22Rv1 (cell line): Measurements from ENCODE around the gene CSMD2.

ENCODE experiments used
- H3K27ac ChIP-seq: fragments of 450-650 bp; 2 replicates; pipeline ENCODE4 v1.5.1; 2017
- ZFX ChIP-seq: fragments of 450-650 bp; IDR thresholded peaks from 2 replicates; pipeline ENCODE4 v1.6.1; 2017; ENCODE audit warnings: antibody characterized with exemption, borderline replicate concordance
- TF ChIP-seq, protein P1 (sequence below): fragments of 450-650 bp; IDR thresholded peaks from 2 replicates; pipeline ENCODE4 v1.5.1; 2017; ENCODE audit warnings: mild to moderate bottlenecking

CSMD2 gene

DNA sequence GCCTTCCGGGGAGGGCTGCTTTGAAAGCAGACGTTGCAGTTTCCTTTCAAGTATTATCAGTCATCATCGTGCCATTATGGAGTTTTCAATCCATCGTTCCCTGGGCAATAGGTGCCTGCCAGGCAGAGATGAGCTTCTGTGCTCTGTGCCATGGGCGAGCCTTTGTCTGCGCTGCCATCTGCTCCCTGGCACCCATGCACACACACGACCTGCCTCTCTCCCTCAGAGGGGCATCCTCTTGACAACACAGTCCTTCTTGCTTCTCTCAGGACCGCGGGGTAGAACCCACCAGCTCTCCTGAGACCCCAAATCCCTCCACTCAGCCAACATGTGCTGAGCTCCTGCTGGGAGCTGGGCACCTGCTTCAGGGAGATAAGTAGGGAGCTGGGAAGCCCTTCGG, 151.9 kb downstream of the CSMD2 start:
- TF ChIP-seq, protein P1, sequence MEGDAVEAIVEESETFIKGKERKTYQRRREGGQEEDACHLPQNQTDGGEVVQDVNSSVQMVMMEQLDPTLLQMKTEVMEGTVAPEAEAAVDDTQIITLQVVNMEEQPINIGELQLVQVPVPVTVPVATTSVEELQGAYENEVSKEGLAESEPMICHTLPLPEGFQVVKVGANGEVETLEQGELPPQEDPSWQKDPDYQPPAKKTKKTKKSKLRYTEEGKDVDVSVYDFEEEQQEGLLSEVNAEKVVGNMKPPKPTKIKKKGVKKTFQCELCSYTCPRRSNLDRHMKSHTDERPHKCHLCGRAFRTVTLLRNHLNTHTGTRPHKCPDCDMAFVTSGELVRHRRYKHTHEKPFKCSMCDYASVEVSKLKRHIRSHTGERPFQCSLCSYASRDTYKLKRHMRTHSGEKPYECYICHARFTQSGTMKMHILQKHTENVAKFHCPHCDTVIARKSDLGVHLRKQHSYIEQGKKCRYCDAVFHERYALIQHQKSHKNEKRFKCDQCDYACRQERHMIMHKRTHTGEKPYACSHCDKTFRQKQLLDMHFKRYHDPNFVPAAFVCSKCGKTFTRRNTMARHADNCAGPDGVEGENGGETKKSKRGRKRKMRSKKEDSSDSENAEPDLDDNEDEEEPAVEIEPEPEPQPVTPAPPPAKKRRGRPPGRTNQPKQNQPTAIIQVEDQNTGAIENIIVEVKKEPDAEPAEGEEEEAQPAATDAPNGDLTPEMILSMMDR: no peak
- TF ChIP-seq ZFX: no peak

GRCh38 chr1:34009340-34009985, 155.6 kb downstream of the CSMD2 start:
- H3K27ac ChIP-seq: no peak overlapping the region
- TF ChIP-seq, protein P1: no peak
- TF ChIP-seq ZFX: no peak

More for the DNA sequence above, 151.9 kb downstream of the CSMD2 start:
- H3K27ac ChIP-seq: no peak overlapping the region

DNA sequence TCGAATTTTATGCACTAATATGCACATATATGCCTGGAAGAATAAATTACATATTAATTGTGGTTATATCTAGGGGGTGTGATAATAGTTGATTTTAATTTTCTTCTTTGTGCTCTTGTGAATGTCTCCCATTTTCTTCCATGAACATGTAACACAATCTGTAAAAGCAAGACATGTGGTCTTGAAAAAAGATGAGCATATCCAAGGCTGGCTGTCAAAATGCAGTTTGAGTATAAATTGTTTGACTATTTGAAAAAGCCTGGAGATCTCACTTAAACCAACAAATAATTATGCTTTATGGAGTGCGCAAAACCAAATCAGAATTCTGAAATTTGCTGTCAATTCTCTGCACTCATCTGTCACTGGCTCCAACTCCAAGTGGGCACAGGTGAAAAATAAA, 157.3 kb downstream of the CSMD2 start:
- TF ChIP-seq ZFX: no peak
- TF ChIP-seq, protein P1: no peak
- no peak overlapping the region for H3K27ac ChIP-seq

- TF ChIP-seq, protein P1: no peak
- TF ChIP-seq ZFX: no peak
- H3K27ac ChIP-seq: no peak overlapping the region
Measured at GRCh38 chr1:34005309-34005708, 159.7 kb downstream of the CSMD2 start.

GRCh38 chr1:34002810-34003209, 162.2 kb downstream of the CSMD2 start:
- H3K27ac ChIP-seq: no peak overlapping the region
- no peak for TF ChIP-seq ZFX
- TF ChIP-seq, protein P1: no peak

DNA sequence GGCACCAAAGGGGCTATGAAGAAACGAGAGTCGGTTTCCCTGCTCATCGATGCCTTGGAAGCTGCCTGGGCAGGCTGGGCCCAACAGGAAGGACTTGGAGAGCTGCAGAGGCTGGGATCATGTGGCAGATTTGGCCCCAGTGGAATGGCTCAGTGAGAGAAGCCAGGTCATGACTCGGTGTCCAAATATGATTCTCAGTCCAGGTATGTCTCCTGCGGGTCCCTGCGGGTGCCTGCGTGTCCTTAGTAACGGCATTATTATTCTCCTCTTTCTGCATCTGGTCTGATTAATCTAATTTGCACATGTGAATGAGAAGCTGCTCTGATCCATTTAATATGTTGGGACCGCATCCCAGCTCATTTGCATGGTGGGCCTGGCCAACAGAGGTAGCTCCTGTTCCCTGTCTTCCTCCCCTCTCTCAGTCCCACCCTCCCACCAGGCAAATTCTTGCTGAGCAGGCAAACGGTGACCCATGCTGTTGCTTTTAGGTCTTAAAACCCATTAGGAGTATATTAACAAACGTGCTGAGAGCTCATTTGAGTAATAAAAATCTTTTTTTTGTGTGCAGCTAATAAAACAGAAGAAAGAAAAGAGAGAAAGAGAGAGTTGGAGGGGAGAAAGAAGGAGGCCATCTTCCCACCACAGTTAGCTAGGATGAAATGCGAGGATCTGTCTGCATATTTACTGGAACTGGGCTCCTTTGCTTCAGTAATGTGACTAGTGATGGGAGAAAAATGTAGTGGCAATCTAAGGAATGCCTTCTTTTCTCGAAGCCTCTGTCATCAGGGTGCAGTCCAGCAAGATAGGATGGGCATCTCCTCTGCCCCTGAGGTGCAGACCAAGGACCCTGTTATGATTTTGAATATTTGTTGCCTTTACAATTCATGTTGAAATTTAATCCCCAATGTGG, 167.6 kb downstream of the CSMD2 start:
- H3K27ac ChIP-seq: no peak overlapping the region
- TF ChIP-seq ZFX: no peak
- TF ChIP-seq, protein P1: no peak

- H3K27ac ChIP-seq: no peak overlapping the region
- TF ChIP-seq, protein P1: no peak
- no peak for TF ChIP-seq ZFX
Measured at GRCh38 chr1:33996281-33996680, 168.7 kb downstream of the CSMD2 start.
